HG03108 (cell line): ENCODE results near the gene INSIG2.

Source experiments
- ATAC-seq: cut with Tn5 transposase; IDR thresholded peaks from one replicate; pipeline ENCODE4 v1.9.1; 2021; ENCODE audit warnings: moderate library complexity; ENCODE audit not compliant: unreplicated experiment

Gene INSIG2

GRCh38 chr2:118097657-118098056 is 9.4 kb downstream of the INSIG2 start:
- ATAC-seq, result no peak

GRCh38 chr2:118098307-118099030 is 10.2 kb downstream of the INSIG2 start:
- no peak for ATAC-seq

- no peak for ATAC-seq
These were observed 14.3 kb downstream of the INSIG2 start for GRCh38 chr2:118102433-118103082.

- peak; percentile 94 for ATAC-seq
These were observed 16.0 kb downstream of the INSIG2 start for GRCh38 chr2:118103951-118104940.

GRCh38 chr2:118105497-118105896 is 17.2 kb downstream of the INSIG2 start:
- ATAC-seq, result no peak

- no peak for ATAC-seq
These were observed 18.7 kb downstream of the INSIG2 start for GRCh38 chr2:118106926-118107325.

- no peak for ATAC-seq
These were observed 22.0 kb downstream of the INSIG2 start for GRCh38 chr2:118110310-118110709.

- no peak for ATAC-seq
These were observed 22.7 kb downstream of the INSIG2 start for GRCh38 chr2:118110991-118111390.

- ATAC-seq, result no peak
These were observed 24.6 kb downstream of the INSIG2 start for GRCh38 chr2:118112771-118113334.

- ATAC-seq, result no peak
These were observed 26.6 kb downstream of the INSIG2 start for GRCh38 chr2:118114863-118115262.

GRCh38 chr2:118115761-118116160 is 27.5 kb downstream of the INSIG2 start:
- no peak for ATAC-seq

GRCh38 chr2:118118479-118118878 is 30.2 kb downstream of the INSIG2 start:
- no peak for ATAC-seq

- no peak for ATAC-seq
These were observed 31.0 kb downstream of the INSIG2 start for GRCh38 chr2:118119158-118119727.

GRCh38 chr2:118119761-118120400 is 31.6 kb downstream of the INSIG2 start:
- ATAC-seq, result no peak

GRCh38 chr2:118120401-118120780 is 32.1 kb downstream of the INSIG2 start:
- no peak for ATAC-seq

GRCh38 chr2:118121101-118121500 is 32.8 kb downstream of the INSIG2 start:
- ATAC-seq, result no peak

GRCh38 chr2:118121986-118122524 is 33.8 kb downstream of the INSIG2 start:
- ATAC-seq, result no peak

- peak; percentile 90 for ATAC-seq
These were observed 34.5 kb downstream of the INSIG2 start for GRCh38 chr2:118122594-118123281.

- no peak for ATAC-seq
These were observed 35.4 kb downstream of the INSIG2 start for GRCh38 chr2:118123561-118124232.
